Fibroblast of mammary gland (primary cell): ENCODE measurements around the gene MAGI2.
A peak's percentile ranks its signal among the peaks of the same experiment; 100 is the strongest.

Experiments
- DNase-seq: peaks from one replicate; pipeline ENCODE4 v3.0.0-alpha.2; 2010; ENCODE audit warnings: low read depth
- H3K4me3 ChIP-seq: 2 replicates; pipeline ENCODE4 v1.5.1; 2011; ENCODE audit warnings: low read depth, mild to moderate bottlenecking, low read length, moderate library complexity; ENCODE audit not compliant: control insufficient read depth
- TF ChIP-seq, protein P1 (sequence below): conservative IDR thresholded peaks from 2 replicates; pipeline ENCODE4 v1.5.1; 2011; ENCODE audit warnings: low read depth, low read length, inconsistent platforms; ENCODE audit not compliant: control insufficient read depth, insufficient read depth

The MAGI2 gene

DNA sequence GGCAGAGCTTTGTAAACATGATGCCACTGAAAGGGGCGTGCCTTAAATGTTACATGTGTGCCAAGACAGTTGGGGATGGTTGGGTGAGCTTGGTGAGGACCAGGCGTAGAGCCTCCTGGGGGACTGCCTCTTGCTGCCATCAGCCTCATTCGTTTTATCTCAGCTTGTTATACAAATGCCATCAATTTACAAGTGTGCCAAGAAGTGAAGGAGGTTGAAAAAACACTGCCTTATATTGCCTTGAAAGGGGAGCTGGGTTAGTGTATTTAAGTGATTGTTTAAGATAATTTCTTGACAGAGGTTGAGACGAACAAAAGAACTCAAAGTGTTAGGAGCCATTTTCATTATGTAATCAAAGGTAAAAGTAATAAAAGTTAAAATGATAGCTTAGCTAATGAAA lies 1300.2 kb downstream of the MAGI2 start:
- DNase-seq: no peak
- H3K4me3 ChIP-seq: no peak overlapping the region
- TF ChIP-seq, protein P1, sequence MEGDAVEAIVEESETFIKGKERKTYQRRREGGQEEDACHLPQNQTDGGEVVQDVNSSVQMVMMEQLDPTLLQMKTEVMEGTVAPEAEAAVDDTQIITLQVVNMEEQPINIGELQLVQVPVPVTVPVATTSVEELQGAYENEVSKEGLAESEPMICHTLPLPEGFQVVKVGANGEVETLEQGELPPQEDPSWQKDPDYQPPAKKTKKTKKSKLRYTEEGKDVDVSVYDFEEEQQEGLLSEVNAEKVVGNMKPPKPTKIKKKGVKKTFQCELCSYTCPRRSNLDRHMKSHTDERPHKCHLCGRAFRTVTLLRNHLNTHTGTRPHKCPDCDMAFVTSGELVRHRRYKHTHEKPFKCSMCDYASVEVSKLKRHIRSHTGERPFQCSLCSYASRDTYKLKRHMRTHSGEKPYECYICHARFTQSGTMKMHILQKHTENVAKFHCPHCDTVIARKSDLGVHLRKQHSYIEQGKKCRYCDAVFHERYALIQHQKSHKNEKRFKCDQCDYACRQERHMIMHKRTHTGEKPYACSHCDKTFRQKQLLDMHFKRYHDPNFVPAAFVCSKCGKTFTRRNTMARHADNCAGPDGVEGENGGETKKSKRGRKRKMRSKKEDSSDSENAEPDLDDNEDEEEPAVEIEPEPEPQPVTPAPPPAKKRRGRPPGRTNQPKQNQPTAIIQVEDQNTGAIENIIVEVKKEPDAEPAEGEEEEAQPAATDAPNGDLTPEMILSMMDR: no peak

DNA sequence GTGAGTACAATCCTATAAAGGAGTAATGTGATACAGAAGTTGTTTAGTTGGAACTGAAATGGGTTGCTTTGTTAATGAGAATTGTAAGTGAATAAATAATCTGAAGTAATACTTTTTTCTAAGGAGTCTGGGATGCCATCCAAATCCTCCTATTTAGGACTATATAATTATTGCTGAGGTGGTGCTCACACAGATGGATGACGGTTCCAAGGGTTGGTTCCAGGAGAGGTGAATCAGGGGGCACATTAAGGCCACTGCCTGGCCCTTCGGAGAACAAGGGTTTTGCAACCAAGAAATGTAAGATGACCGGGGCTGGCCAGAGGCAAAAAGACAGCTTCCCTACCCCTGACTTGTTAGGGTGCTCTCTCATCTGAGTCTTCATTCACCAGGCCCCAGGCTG lies 1302.2 kb downstream of the MAGI2 start:
- peak; percentile 98 for DNase-seq
- H3K4me3 ChIP-seq: no peak overlapping the region
- TF ChIP-seq, protein P1: no peak

DNA sequence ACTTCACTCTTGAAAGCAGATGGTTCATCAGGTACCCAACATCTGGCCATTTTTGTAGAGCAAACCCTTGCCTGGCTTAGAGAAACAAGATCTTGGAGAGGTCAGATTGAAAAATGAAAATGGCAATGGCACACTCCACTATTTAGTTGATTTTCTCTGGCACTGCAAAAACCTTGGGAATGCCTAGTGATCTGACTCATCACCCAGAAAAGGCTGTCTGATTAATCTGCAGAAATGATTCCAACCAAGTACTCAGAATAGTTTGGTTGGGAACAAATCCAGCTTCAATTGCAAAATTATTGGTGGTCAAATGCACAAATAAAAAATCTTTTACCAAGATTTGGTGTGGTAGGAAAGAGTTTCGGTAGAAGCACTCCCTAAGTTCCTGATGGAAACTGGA lies 1303.7 kb downstream of the MAGI2 start:
- peak; percentile 93 for DNase-seq
- H3K4me3 ChIP-seq: no peak overlapping the region
- TF ChIP-seq, protein P1: no peak

DNA sequence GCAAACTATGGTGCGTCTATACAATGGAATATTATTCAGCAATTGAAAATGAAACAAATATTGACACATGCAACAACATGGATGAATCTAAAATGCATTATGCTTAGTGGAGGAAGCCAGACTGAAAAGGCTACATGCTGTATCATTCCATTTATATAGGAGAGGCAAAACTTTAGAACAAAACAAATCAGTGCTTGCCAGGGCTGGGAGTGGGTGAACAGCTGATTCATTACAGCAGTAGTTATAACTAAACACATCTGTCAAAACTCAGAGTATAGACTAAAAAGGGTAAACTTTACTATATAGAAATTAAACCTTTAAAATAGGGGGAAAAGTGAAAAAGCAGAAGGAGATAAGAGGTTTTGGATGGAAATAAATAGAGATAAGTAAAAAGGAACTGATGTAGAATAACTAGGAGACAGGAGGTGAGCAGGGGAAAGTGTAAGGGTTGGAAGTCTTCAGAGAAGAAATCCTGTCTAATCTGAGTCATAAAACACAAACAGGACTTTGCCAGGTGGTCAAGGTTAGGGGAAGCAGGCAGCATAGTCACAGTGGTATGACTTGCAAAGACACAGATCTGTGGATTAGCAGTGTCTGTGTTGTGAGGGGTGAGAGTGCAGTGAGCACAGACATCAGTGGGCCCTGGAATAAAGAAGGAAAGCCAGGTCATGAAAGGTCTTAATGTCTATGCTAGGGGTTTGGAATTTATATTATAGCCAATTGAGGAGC lies 1305.1 kb downstream of the MAGI2 start:
- no peak overlapping the region for H3K4me3 ChIP-seq
- DNase-seq: peak; percentile 57
- TF ChIP-seq, protein P1: no peak

DNA sequence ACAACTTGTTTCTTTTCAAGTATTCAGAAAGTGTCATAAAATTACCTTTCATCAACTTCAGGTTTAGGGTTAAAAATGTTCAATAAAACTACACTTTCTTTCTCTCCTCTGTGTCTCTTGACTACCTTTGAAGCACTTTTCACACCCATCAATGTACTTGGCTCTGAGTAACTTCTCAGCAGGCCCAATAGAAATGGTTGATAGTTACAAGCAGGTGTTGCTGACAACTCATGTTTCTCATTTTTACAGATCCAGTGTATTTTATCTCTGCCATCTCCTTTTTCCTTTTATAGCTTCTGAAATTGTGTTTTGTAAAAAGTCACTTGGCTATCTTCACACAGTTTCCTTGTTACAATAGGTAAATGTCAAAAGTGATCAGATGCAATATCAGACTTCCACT lies 1306.9 kb downstream of the MAGI2 start:
- no peak overlapping the region for H3K4me3 ChIP-seq
- no peak for DNase-seq
- TF ChIP-seq, protein P1: no peak

DNA sequence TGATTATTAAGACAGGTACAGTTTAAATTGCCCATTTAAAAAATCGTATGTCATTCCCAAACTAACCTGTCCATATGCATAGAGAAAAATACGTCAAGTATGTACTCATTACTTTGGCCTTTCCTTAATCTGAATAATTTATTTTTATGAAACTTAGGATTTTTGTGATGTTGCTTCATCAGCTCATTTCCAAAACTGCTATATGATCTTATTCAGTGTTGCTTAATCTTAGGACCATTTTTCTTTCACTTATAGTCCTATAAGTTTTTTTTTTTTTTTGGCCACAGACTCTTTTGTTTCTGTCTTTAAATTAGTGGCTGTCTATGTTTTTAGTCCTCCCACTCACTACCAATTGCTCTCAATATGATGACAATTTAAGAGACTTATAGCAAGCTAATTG lies 1309.8 kb downstream of the MAGI2 start:
- H3K4me3 ChIP-seq: no peak overlapping the region
- TF ChIP-seq, protein P1: no peak
- DNase-seq: no peak
